Inflammatory macrophage treated with lipopolysaccharide for 1 hour (primary cell): ENCODE data around the gene TRAPPC11.

ENCODE experiments used
- DNase-seq, 2 donors: peaks; one replicate each; pipeline ENCODE4 v3.0.0-alpha.2; 2020 to 2022

The TRAPPC11 gene

GRCh38 chr4:183760326-183760725, 101.2 kb downstream of the TRAPPC11 start:
- DNase-seq: no peak
